ENCODE data around the gene EGFL7.

Gene EGFL7

DNA sequence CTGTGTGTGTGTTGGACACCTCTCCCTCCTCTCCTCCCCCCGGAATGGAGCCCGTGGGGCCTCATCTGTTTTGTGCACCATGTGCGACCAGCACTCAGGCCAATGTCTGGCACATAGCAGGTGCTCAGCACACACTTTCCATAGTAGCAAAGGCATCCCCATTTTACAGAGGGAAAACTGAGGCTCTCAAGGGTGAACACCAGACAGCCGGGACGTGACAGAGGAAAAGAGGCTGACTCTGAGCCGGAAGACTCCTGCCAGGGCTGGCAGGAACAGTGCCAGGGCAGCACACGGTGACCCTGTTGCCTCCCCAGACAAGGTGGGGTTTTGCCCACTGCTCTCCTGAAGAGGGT lies 26.4 kb downstream of the EGFL7 start:
- H3K4me3 ChIP-seq (ENCODE audit: low read depth, low read length), result no peak overlapping the region
- DNase-seq (ENCODE audit: low read depth), result no peak
- no peak for TF ChIP-seq CTCF (IDR thresholded peaks at IDR 0.05; ENCODE audit: control insufficient read depth, extremely low read depth, insufficient read depth)

DNA sequence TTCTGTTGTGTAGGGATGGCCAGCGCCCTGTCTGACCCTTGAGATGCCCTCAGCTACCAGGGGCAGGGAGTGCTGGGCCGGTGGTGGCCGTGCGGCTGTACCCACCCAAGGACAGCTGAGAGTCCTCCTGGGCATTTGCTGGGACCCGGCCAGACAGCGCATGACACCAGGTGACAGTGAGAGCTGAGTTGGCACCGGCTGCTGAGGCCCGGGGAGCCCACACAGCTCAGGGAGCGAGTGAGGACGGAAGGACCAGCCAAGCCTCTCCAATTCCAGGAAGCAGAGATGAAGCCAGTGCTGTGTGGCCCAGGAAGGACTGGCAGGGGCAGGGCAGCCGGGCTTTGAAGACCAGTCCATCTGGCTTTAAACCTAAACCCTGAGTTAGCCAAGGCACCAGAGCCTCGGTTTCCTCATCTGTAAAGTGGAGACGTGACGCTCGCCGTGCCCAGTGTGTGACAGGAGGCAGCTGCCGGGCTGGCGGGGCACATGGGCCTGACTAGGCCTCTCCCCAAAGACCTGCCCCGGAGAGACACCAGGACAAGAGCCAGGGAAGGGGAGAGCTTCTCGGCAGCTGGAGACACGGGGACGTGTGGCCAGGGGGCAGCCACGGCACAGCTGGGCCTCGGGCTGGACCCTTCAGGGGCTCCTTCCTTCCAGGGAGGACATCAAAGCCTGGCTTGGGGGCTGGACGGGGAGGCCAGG lies 27.5 kb downstream of the EGFL7 start:
- no peak overlapping the region for H3K4me3 ChIP-seq (ENCODE audit: low read depth, low read length)

DNA sequence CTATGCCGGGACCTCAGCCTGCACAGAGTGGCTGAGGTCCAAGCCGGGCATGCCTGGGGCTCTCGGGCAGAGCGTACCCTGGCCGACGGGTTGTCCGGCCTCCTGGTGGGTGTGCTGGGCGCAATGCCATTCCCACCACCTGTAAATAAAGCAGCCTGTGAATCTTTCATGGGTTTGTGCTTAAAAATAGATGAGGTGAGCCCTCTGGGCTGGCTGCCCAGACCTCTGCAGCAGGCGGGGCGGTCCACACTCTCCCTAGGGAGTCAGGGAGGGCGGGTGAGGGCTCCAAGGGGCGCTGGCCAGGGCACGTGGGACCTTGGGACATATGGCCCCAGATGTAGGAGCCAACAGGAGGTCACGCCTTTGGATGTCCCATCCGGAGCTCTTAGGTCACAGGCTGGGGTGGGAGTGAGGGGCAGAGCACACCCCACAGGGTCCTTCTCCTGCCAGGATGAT lies 28.1 kb downstream of the EGFL7 start:
- DNase-seq (ENCODE audit: low read depth), result no peak
- no peak for TF ChIP-seq CTCF (IDR thresholded peaks at IDR 0.05; ENCODE audit: control insufficient read depth, extremely low read depth, insufficient read depth)

More for the DNA sequence above, 27.5 kb downstream of the EGFL7 start:
- no peak for DNase-seq (ENCODE audit: low read depth)
- no peak for TF ChIP-seq CTCF (IDR thresholded peaks at IDR 0.05; ENCODE audit: control insufficient read depth, extremely low read depth, insufficient read depth)

DNA sequence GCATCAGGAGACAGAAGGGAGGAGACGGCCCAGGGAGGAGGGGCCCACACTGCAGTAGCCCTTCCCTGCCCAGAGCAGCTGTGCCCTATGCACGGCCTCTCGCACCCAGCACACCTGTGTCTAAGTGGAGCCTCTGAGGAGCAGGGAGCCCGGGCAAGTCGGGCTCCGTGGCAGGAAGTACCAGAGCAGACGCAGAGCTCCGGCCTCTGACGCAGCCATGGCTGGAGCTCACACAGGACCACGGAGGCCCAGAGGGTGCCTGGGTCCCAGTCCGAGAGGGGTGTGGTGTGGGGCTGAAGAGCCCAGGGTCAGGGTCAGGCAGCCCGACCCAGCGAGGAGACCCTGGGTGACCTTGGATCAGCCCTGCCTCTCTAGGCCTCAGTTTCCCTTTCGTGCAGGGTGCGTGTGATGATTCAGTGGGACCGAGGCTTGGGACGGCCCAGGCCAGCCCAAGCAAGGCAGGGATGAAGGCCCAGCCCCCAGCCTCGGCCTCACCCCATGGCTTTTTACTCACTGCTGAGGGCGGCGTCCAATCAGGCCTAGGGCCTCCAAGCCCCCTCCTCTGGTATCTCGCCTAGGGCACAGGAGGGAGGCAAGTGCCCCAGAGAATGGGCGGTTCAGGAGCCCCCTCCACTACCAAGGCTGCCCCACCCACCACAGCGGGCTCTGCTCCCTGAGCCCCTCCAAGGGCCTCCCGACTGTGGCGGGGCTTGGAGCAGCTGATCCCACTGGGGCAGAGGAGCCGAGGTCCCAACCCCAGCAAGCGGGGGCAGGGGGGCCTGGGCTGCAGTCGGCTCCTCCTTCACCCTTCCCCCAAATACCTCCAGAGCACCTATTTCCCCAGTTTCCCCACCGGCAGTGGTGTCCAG lies 28.8 kb downstream of the EGFL7 start:
- DNase-seq (ENCODE audit: low read depth), result no peak
- H3K4me3 ChIP-seq (ENCODE audit: low read depth, low read length), result no peak overlapping the region
- no peak for TF ChIP-seq CTCF (IDR thresholded peaks at IDR 0.05; ENCODE audit: control insufficient read depth, extremely low read depth, insufficient read depth)

More for the DNA sequence above, 28.1 kb downstream of the EGFL7 start:
- no peak overlapping the region for H3K4me3 ChIP-seq (ENCODE audit: low read depth, low read length)

- no peak overlapping the region for H3K4me3 ChIP-seq (ENCODE audit: low read depth, low read length)
- no peak for DNase-seq (ENCODE audit: low read depth)
These were observed 29.7 kb downstream of the EGFL7 start for GRCh38 chr9:136692185-136693134.

More at GRCh38 chr9:136692185-136693134, 29.7 kb downstream of the EGFL7 start:
- TF ChIP-seq CTCF (IDR thresholded peaks at IDR 0.05; ENCODE audit: control insufficient read depth, extremely low read depth, insufficient read depth), result no peak
